Measurements from ENCODE around the gene NIBAN1. TPM values are rescaled to one million over a fixed set of nuclear protein-coding genes. Genes with fewer than 3 reads are reported as not detected.

NIBAN1 gene
- total RNA-seq, 2 donors from 2014 or later, result 198 to 371 TPM

DNA sequence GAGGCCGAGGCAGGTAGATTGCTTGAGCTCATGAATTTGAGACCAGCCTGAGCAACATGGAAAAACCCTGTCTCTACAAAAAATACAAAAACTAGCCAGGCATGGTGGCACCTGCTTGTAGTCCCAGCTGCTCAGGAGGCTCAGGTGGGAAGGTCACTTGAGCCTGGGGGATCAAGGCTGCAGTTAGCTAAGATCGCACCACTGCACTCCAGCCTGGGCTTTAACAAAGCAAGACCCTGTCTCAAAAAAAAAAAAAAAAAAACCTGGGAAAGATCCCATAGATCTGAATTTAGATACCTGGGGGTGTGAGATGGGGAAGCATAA, 32.9 kb downstream of the NIBAN1 start:
- Histone ChIP-seq H3K27ac (no peak overlapping the region), H3K36me3 (no peaks in the 10 kb centered on the region), H3K4me1 (peaks cover 0 to 48% of the 10 kb centered on the region in 2 donors), H3K27me3 (no peaks in the 10 kb centered on the region), H3K4me3 (no peak overlapping the region), H3K9me3 (no peaks in the 10 kb centered on the region)
- no peak for DNase-seq (ENCODE audit: low spot score)
- TF ChIP-seq, protein P1, sequence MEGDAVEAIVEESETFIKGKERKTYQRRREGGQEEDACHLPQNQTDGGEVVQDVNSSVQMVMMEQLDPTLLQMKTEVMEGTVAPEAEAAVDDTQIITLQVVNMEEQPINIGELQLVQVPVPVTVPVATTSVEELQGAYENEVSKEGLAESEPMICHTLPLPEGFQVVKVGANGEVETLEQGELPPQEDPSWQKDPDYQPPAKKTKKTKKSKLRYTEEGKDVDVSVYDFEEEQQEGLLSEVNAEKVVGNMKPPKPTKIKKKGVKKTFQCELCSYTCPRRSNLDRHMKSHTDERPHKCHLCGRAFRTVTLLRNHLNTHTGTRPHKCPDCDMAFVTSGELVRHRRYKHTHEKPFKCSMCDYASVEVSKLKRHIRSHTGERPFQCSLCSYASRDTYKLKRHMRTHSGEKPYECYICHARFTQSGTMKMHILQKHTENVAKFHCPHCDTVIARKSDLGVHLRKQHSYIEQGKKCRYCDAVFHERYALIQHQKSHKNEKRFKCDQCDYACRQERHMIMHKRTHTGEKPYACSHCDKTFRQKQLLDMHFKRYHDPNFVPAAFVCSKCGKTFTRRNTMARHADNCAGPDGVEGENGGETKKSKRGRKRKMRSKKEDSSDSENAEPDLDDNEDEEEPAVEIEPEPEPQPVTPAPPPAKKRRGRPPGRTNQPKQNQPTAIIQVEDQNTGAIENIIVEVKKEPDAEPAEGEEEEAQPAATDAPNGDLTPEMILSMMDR (IDR thresholded peaks at IDR 0.05), result no peak

DNA sequence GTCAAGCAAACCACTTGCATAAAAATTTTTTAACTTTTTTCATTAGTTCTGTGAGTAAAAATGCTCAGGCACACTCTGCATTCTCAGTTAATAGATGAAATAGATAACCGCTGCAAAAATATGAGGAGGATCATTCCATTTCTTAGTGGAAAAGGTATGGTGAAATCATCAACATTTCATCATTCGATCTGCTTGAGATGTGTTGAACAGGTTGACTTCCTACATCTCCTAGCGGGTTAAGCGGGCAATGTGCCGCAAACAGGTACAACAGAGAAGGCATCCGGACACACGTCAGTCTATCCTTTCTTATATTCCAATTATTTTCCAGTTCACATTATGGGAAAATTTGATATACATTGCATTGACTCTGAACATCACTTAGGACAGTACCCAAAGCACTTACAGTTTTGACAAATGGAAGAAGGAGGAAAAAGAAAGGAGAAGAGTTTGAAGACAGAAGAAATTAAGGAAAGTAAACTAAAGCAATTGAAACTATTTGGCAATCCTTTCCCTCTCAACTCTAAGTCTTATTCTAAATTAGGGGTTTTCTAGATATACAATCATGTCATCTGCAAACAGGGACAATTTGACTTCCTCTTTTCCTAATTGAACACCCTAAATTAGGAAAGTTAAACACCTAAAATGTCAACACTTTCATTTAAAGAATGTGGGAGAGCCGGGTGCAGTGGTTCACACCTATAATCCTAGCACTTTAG, 33.5 kb downstream of the NIBAN1 start:
- DNase-seq (ENCODE audit: low spot score), result no peak
- TF ChIP-seq, protein P1 (IDR thresholded peaks at IDR 0.05), result no peak
- no peak overlapping the region for H3K27ac ChIP-seq

DNA sequence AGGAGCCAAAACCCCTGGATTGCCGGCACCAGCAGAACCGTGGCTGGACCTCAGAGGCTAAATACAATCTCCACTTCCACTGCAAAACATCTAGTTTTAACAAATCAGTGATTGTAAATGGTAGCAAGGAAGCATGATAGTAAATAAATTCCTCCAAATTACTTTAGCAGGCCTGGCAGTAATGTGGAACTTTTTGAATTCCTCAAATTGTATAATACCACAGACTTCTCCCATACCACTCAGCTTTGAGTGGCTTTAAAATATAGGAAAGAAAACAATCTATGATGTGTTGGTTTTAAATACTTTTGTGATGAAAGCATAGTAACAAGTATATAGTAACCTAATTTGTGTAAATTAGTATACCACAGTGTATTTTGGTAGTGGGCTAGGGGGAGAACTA, 34.1 kb downstream of the NIBAN1 start:
- H3K27ac ChIP-seq, result no peak overlapping the region
- H3K4me1 ChIP-seq, result peaks cover 0 to 46% of the 10 kb centered on the region in 2 donors
- TF ChIP-seq, protein P1 (IDR thresholded peaks at IDR 0.05), result no peak

More for the DNA sequence above, 33.5 kb downstream of the NIBAN1 start:
- H3K36me3 ChIP-seq, result no peaks in the 10 kb centered on the region
- H3K4me3 ChIP-seq, result no peak overlapping the region
- peaks cover 0 to 51% of the 10 kb centered on the region in 2 donors for H3K4me1 ChIP-seq
- H3K9me3 ChIP-seq, result no peaks in the 10 kb centered on the region
- no peaks in the 10 kb centered on the region for H3K27me3 ChIP-seq

DNA sequence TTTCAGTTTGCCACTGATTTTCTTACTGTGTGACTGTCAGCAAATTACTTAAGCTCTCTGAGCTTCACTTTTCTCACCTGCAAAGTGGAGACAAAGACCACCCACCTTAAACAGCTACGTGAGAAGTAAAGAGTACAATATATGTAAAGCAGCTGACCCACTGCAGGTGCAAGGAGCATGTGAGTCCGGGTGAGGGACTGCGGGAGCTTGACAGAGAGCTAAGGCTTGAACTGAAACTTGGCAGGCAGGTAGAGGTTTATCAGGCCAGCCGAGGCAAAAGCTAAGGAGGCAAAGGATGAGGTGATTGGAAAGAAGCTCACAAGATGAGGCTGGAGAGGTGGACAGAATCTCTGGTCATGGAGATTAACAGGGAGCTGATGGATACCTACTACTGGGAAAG, 36.6 kb downstream of the NIBAN1 start:
- Histone ChIP-seq H3K4me1 (peaks cover 0 to 32% of the 10 kb centered on the region in 2 donors), H3K27ac (no peak overlapping the region), H3K4me3 (no peak overlapping the region), H3K27me3 (no peaks in the 10 kb centered on the region), H3K36me3 (peaks cover 5% of the 10 kb centered on the region), H3K9me3 (no peaks in the 10 kb centered on the region)
- DNase-seq (ENCODE audit: low spot score), result no peak
- TF ChIP-seq, protein P1 (IDR thresholded peaks at IDR 0.05), result no peak

More for the DNA sequence above, 34.1 kb downstream of the NIBAN1 start:
- H3K36me3 ChIP-seq, result no peaks in the 10 kb centered on the region
- no peaks in the 10 kb centered on the region for H3K27me3 ChIP-seq
- no peak overlapping the region for H3K4me3 ChIP-seq
- no peaks in the 10 kb centered on the region for H3K9me3 ChIP-seq
- DNase-seq (ENCODE audit: low spot score), result no peak

DNA sequence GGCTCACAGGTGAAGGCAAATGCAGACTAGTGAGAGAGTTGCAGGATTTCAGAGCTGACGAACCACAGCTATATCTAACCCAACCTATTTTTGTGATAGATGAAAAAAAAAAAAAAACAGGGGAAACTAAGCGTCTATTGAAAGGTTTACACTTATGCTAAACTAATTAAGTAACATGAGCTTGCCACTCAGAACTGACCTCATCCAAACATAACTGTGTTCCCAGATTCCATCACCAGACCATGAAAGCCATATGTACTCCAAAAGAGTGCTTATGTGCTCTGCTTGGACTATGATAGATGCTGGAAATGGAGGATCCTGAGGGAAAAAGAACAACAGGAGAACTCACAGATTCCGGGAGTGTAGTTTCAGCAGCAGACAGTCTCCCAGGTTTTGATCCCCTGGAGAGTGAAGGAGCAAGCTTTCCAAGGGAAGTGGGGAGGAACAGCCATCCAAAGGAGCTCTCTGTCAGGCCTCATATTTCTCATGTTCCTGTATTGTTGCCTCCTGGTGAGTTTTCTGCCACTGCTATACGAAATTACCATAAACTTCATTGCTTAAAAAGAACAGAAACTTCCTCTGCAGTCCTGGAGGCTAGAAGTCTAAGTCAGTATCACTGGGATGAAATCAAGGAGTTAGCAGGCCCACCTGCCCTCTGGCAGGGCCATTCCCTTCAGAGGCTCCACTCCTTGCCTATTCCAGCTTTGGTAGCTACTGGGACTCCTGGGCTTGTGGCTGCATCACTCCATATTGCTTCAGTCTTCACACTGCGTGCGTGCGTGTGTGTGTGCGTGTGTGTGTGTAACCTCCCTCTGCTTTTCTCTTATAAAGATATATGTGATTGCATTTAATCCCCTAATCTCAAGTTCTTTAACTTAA, 38.1 kb downstream of the NIBAN1 start:
- H3K4me3 ChIP-seq, result no peak overlapping the region
- peaks cover 0 to 32% of the 10 kb centered on the region in 2 donors for H3K4me1 ChIP-seq
- peaks cover 5% of the 10 kb centered on the region for H3K36me3 ChIP-seq
- H3K27ac ChIP-seq, result peak overlapping the region in 1 of 2 donors; percentile 11
- H3K9me3 ChIP-seq, result no peaks in the 10 kb centered on the region
- H3K27me3 ChIP-seq, result no peaks in the 10 kb centered on the region
- no peak for DNase-seq (ENCODE audit: low spot score)
- TF ChIP-seq, protein P1 (IDR thresholded peaks at IDR 0.05), result no peak

Measured in right atrium auricular region (tissue), 2 donors.